AG10803 (cell line): Measurements from ENCODE around the gene KPNA5.
"Not testable (repeated sequence)": the region's sequence is repeated elsewhere in the genome, so short reads cannot be mapped to it uniquely, and the experiment has no call there.

ENCODE experiments used
- DNase-seq: peaks from one replicate; pipeline ENCODE4 v3.0.0; 2010; ENCODE audit warnings: low read depth
- H3K4me3 ChIP-seq: 2 replicates; pipeline ENCODE4 v1.5.1; 2011; ENCODE audit warnings: mild to moderate bottlenecking, low read length, control low read depth
- TF ChIP-seq, protein P1 (sequence below): conservative IDR thresholded peaks from 2 replicates; pipeline ENCODE4 v1.5.1; 2011; ENCODE audit warnings: mild to moderate bottlenecking, low read length, control low read depth, inconsistent platforms

Gene KPNA5

GRCh38 chr6:116705917-116706316 lies 24.9 kb downstream of the KPNA5 start:
- H3K4me3 ChIP-seq = no peak overlapping the region
- TF ChIP-seq, protein P1, sequence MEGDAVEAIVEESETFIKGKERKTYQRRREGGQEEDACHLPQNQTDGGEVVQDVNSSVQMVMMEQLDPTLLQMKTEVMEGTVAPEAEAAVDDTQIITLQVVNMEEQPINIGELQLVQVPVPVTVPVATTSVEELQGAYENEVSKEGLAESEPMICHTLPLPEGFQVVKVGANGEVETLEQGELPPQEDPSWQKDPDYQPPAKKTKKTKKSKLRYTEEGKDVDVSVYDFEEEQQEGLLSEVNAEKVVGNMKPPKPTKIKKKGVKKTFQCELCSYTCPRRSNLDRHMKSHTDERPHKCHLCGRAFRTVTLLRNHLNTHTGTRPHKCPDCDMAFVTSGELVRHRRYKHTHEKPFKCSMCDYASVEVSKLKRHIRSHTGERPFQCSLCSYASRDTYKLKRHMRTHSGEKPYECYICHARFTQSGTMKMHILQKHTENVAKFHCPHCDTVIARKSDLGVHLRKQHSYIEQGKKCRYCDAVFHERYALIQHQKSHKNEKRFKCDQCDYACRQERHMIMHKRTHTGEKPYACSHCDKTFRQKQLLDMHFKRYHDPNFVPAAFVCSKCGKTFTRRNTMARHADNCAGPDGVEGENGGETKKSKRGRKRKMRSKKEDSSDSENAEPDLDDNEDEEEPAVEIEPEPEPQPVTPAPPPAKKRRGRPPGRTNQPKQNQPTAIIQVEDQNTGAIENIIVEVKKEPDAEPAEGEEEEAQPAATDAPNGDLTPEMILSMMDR = no peak
- no peak for DNase-seq

GRCh38 chr6:116714296-116714695 lies 33.3 kb downstream of the KPNA5 start:
- TF ChIP-seq, protein P1 = no peak
- DNase-seq = no peak
- H3K4me3 ChIP-seq = no peak overlapping the region

DNA sequence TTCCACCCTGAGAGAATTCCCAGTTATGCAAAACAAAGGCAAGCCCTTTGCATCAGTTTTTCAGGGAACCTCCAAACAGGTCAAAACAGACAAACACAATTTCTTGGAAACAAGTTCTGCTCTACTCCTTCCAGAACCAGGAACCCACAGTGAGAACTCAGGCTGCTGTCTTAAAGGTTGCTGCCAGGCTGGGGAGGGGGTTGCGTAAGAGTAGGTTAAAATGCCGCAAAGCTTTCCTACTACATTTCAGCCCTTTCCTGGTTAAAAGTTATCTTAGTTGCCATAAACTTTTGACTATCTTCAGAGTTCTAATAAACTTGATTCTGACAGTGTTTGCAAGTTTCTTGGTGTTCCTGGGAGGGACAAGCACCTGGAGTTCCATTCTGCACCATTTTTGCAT lies 33.8 kb downstream of the KPNA5 start:
- DNase-seq = no peak
- TF ChIP-seq, protein P1 = no peak
- no peak overlapping the region for H3K4me3 ChIP-seq

DNA sequence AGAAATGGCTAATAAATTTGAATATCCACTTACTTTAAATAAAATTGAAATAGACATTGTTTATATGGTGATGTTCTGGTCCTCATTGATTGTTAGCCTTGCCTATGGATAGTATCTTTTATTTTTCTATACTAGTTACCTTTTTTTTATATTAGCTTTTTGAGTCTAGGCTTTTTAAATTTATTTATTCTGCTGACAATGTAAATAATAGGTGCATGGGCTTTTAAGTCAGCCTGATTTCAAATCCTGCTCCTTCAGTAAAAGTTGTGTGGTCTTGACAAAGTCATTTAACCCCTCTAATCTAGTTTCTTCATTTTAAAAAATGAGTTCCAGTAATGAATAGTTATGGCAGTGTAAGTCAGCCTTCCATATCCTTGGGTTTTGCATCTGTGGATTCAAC lies 45.9 kb downstream of the KPNA5 start:
- no peak for DNase-seq
- H3K4me3 ChIP-seq = no peak overlapping the region
- TF ChIP-seq, protein P1 = no peak

- TF ChIP-seq, protein P1 = no peak
- no peak for DNase-seq
- no peak overlapping the region for H3K4me3 ChIP-seq
Observed at GRCh38 chr6:116730513-116730912, 49.5 kb downstream of the KPNA5 start.

- no peak for DNase-seq
- no peak overlapping the region for H3K4me3 ChIP-seq
- TF ChIP-seq, protein P1 = no peak
Observed at GRCh38 chr6:116737004-116737403, 56.0 kb downstream of the KPNA5 start.

- not testable (repeated sequence) for H3K4me3 ChIP-seq, DNase-seq
Observed at GRCh38 chr6:116740486-116740885, 59.5 kb downstream of the KPNA5 start.

- TF ChIP-seq, protein P1 = no peak
- no peak for DNase-seq
- no peak overlapping the region for H3K4me3 ChIP-seq
Observed at GRCh38 chr6:116741571-116741970, 60.6 kb downstream of the KPNA5 start.
